Large intestine (tissue), 12 donors: Measurements from ENCODE around the gene SLC51B. TPM values are rescaled to one million over a fixed set of nuclear protein-coding genes. Genes with fewer than 3 reads are reported as not detected.
"Not testable (repeated sequence)": the region's sequence is repeated elsewhere in the genome, so short reads cannot be mapped to it uniquely, and the experiment has no call there.

Source experiments
- DNase-seq, 2 donors: peaks; one replicate each; pipeline versions ENCODE4 v3.0.0 to v3.0.0-alpha.2; 2013
- H3K27ac ChIP-seq: one replicate; pipeline ENCODE4 v1.5.1; 2013; ENCODE audit warnings: low read length
- H3K27me3 ChIP-seq: 2 replicates; pipeline ENCODE4 v1.6.1; 2013; ENCODE audit warnings: low read length; ENCODE audit not compliant: control insufficient read depth, insufficient read depth
- H3K36me3 ChIP-seq: 2 replicates; pipeline ENCODE4 v1.6.1; 2013; ENCODE audit warnings: low read length; ENCODE audit not compliant: control insufficient read depth, insufficient read depth
- H3K4me1 ChIP-seq: one replicate; pipeline ENCODE4 v1.6.1; 2013; ENCODE audit warnings: low read length; ENCODE audit not compliant: control insufficient read depth, insufficient read depth
- H3K4me3 ChIP-seq: one replicate; pipeline ENCODE4 v1.5.1; 2013; ENCODE audit warnings: low read length
- H3K9me3 ChIP-seq: one replicate; pipeline ENCODE4 v1.6.1; 2013; ENCODE audit warnings: mild to moderate bottlenecking, low read depth, low read length, moderate library complexity; ENCODE audit not compliant: control insufficient read depth
- WGBS: methylation state at CpG from one replicate; pipeline ENCODE4 v1.1.5; 2013; ENCODE audit warnings: low lambda C conversion rate; ENCODE audit not compliant: insufficient coverage; 5-methylcytosine and 5-hydroxymethylcytosine counted together
- long read RNA-seq, 11 donors: transcript quantifications; one replicate each; lab custom pipeline, GENCODE V29; 2026
- polyA plus RNA-seq: library from polyadenylated mRNA; unstranded; fragments of 120-200 nt; gene quantifications from one replicate; pipeline ENCODE4 v1.2.1, GENCODE V29; 2013

Gene SLC51B
- polyA plus RNA-seq: 20.2 TPM
- long read RNA-seq, donor 1, partial matches to known transcripts: 0 of 3 reads
- long read RNA-seq, donor 1, other reads (novel, unspliced or antisense): 0 of 3 reads
- long read RNA-seq, donor 2, transcript SLC51B-201 (4 exons, 940 nt): major isoform, 12 of 19 reads
- long read RNA-seq, donor 2, partial matches to known transcripts: 7 of 19 reads
- long read RNA-seq, donor 2, other reads (novel, unspliced or antisense): 0 of 19 reads
- long read RNA-seq, donor 3: 0 reads
- long read RNA-seq, donor 4: 0 reads
- long read RNA-seq, donor 5, transcript SLC51B-201 (4 exons, 940 nt): major isoform, 8 of 8 reads
- long read RNA-seq, donor 5, partial matches to known transcripts: 0 of 8 reads
- long read RNA-seq, donor 5, other reads (novel, unspliced or antisense): 0 of 8 reads
- long read RNA-seq, donor 6, transcript SLC51B-201 (4 exons, 940 nt): major isoform, 9 of 9 reads
- long read RNA-seq, donor 6, partial matches to known transcripts: 0 of 9 reads
- long read RNA-seq, donor 6, other reads (novel, unspliced or antisense): 0 of 9 reads
- long read RNA-seq, donor 7, transcript SLC51B-201 (4 exons, 940 nt): major isoform, 11 of 17 reads
- long read RNA-seq, donor 7, partial matches to known transcripts: 6 of 17 reads
- long read RNA-seq, donor 7, other reads (novel, unspliced or antisense): 0 of 17 reads
- long read RNA-seq, donor 8, transcript SLC51B-201 (4 exons, 940 nt): major isoform, 21 of 26 reads
- long read RNA-seq, donor 8, partial matches to known transcripts: 5 of 26 reads
- long read RNA-seq, donor 8, other reads (novel, unspliced or antisense): 0 of 26 reads
- long read RNA-seq, donor 9, transcript SLC51B-201 (4 exons, 940 nt): major isoform, 10 of 10 reads
- long read RNA-seq, donor 9, partial matches to known transcripts: 0 of 10 reads
- long read RNA-seq, donor 9, other reads (novel, unspliced or antisense): 0 of 10 reads
- long read RNA-seq, donor 10, transcript SLC51B-201 (4 exons, 940 nt): major isoform, 10 of 28 reads
- long read RNA-seq, donor 10, partial matches to known transcripts: 0 of 28 reads
- long read RNA-seq, donor 10, other reads (novel, unspliced or antisense): 18 of 28 reads
- long read RNA-seq, donor 11, transcript SLC51B-201 (4 exons, 940 nt): major isoform, 14 of 14 reads
- long read RNA-seq, donor 11, partial matches to known transcripts: 0 of 14 reads
- long read RNA-seq, donor 11, other reads (novel, unspliced or antisense): 0 of 14 reads

GRCh38 chr15:65044724-65045481, at the start of gene SLC51B:
Gene SLC51B (plus strand): TSS chr15:65045387. CDS start chr15:65050005, 4,618 bp downstream.
- peaks cover 55% of the 10 kb centered on the region for H3K4me1 ChIP-seq
- WGBS: no CpG with 5 or more reads among the region's 7 CpGs
- no peaks in the 10 kb centered on the region for H3K36me3 ChIP-seq
- peak within 1 kb of the TSS; percentile 43 for H3K4me3 ChIP-seq
- peak within 1 kb of the TSS; percentile 95 for H3K27ac ChIP-seq
- no peaks in the 10 kb centered on the region for H3K27me3 ChIP-seq
- DNase-seq: peak; percentile 95 to 98
- no peaks in the 10 kb centered on the region for H3K9me3 ChIP-seq

GRCh38 chr15:64997066-64997465, 48.1 kb upstream of the SLC51B start:
- DNase-seq: no peak
- Histone ChIP-seq H3K27ac (no peak overlapping the region), H3K36me3 (no peaks in the 10 kb centered on the region), H3K4me3 (no peak overlapping the region), H3K9me3 (no peaks in the 10 kb centered on the region), H3K4me1 (peaks cover 5% of the 10 kb centered on the region), H3K27me3 (no peaks in the 10 kb centered on the region)
- no CpG with 5 or more reads among the region's 5 CpGs for WGBS

- no peaks in the 10 kb centered on the region for H3K27me3 ChIP-seq
- no CpG with 5 or more reads among the region's 4 CpGs for WGBS
- H3K27ac ChIP-seq: peak overlapping the region; percentile 2
- H3K4me3 ChIP-seq: no peak overlapping the region
- peak; percentile 46 to 70 for DNase-seq
- no peaks in the 10 kb centered on the region for H3K9me3 ChIP-seq
- peaks cover 1% of the 10 kb centered on the region for H3K36me3 ChIP-seq
- H3K4me1 ChIP-seq: peaks cover 5% of the 10 kb centered on the region
These were observed 47.3 kb upstream of the SLC51B start for GRCh38 chr15:64997745-64998375.

GRCh38 chr15:65004993-65005392, 40.2 kb upstream of the SLC51B start:
- H3K4me3 ChIP-seq: no peak overlapping the region
- H3K9me3 ChIP-seq: no peaks in the 10 kb centered on the region
- peaks cover 11% of the 10 kb centered on the region for H3K36me3 ChIP-seq
- 100% methylated on average over 1 of the region's 3 CpGs for WGBS
- no peaks in the 10 kb centered on the region for H3K4me1 ChIP-seq
- H3K27ac ChIP-seq: no peak overlapping the region
- no peak for DNase-seq
- H3K27me3 ChIP-seq: no peaks in the 10 kb centered on the region

GRCh38 chr15:65006876-65007275, 38.3 kb upstream of the SLC51B start:
- Histone ChIP-seq H3K27ac (no peak overlapping the region), H3K27me3 (no peaks in the 10 kb centered on the region), H3K9me3 (no peaks in the 10 kb centered on the region), H3K36me3 (peaks cover 14% of the 10 kb centered on the region), H3K4me3 (no peak overlapping the region), H3K4me1 (no peaks in the 10 kb centered on the region)
- 100% methylated on average over 1 of the region's 3 CpGs for WGBS
- DNase-seq: no peak

GRCh38 chr15:65008983-65009382, 36.2 kb upstream of the SLC51B start:
- no peak for DNase-seq
- Histone ChIP-seq H3K4me3 (no peak overlapping the region), H3K9me3 (peaks cover 7% of the 10 kb centered on the region), H3K36me3 (peaks cover 22% of the 10 kb centered on the region), H3K27me3 (no peaks in the 10 kb centered on the region), H3K27ac (no peak overlapping the region), H3K4me1 (no peaks in the 10 kb centered on the region)
- 100% methylated on average over 1 of the region's 2 CpGs for WGBS

GRCh38 chr15:65011198-65011597, 34.0 kb upstream of the SLC51B start:
- H3K4me3 ChIP-seq, H3K4me1 ChIP-seq, H3K27me3 ChIP-seq, DNase-seq, H3K27ac ChIP-seq: not testable (repeated sequence)
- H3K9me3 ChIP-seq: peaks cover 10% of the 10 kb centered on the region
- 60% methylated on average over 1 of the region's 4 CpGs for WGBS
- peaks cover 31% of the 10 kb centered on the region for H3K36me3 ChIP-seq

- H3K27ac ChIP-seq: no peak overlapping the region
- no peak overlapping the region for H3K4me3 ChIP-seq
- H3K9me3 ChIP-seq: no peaks in the 10 kb centered on the region
- no peaks in the 10 kb centered on the region for H3K4me1 ChIP-seq
- H3K36me3 ChIP-seq: peaks cover 40% of the 10 kb centered on the region
- no peaks in the 10 kb centered on the region for H3K27me3 ChIP-seq
- no CpG with 5 or more reads among the region's 1 CpG for WGBS
- no peak for DNase-seq
These were observed 24.8 kb upstream of the SLC51B start for GRCh38 chr15:65020419-65020818.

- no peak for DNase-seq
- H3K4me1 ChIP-seq: no peaks in the 10 kb centered on the region
- no peak overlapping the region for H3K4me3 ChIP-seq
- H3K27me3 ChIP-seq: no peaks in the 10 kb centered on the region
- no peak overlapping the region for H3K27ac ChIP-seq
- no peaks in the 10 kb centered on the region for H3K9me3 ChIP-seq
- peaks cover 43% of the 10 kb centered on the region for H3K36me3 ChIP-seq
These were observed 23.7 kb upstream of the SLC51B start for GRCh38 chr15:65021488-65021887.
